SK-N-SH (cell line): ENCODE measurements around the gene ZNF236. TPM values are rescaled to one million over a fixed set of nuclear protein-coding genes. Genes with fewer than 3 reads are reported as not detected.

ENCODE experiments used
- CTCF ChIA-PET: fragments of 300-600, 350-600 bp; formaldehyde crosslinking; extraction: SDS; loops from one replicate; lab custom pipeline; 2021; lab: Yijun Ruan, JAX
- POLR2A ChIA-PET: fragments of 350-600 bp; sonication (Branson Sonifier 250); formaldehyde crosslinking; extraction: SDS; loops from one replicate; lab custom pipeline; 2020; ENCODE audit warnings: antibody characterized with exemption, inconsistent platforms; lab: Yijun Ruan, JAX
- DNase-seq: peaks from one replicate; pipeline ENCODE4 v3.0.0; 2012
- H2AFZ ChIP-seq: fragments of 200-600 bp; sonication (generic); 2 replicates; pipeline ENCODE4 v1.8.1; 2016; ENCODE audit warnings: antibody characterized with exemption, mild to moderate bottlenecking, low read depth
- H3F3A ChIP-seq: fragments of 200-600 bp; sonication (generic); replicated peaks from 2 replicates; pipeline ENCODE3; 2016; ENCODE audit warnings: antibody characterized with exemption, mild to moderate bottlenecking; ENCODE audit not compliant: insufficient read depth
- H3K27ac ChIP-seq, 2 experiments: fragments of 200-500 bp in 1 of 2; fragments of 200-600 bp in 1 of 2; sonication (Bioruptor generic) in 1 of 2; sonication (generic), shearing (Covaris generic) in 1 of 2; 2 replicates each; pipeline versions ENCODE4 v1.5.1 to v1.6.1; 2014 to 2016; ENCODE audit warnings: low read depth in 2 of 2, inconsistent platforms in 1 of 2, low read length in 1 of 2, mild to moderate bottlenecking in 1 of 2, mixed read lengths in 1 of 2
- H3K27me3 ChIP-seq: fragments of 200-600 bp; sonication (generic), shearing (Covaris generic); 2 replicates; pipeline ENCODE4 v1.6.1; 2016; ENCODE audit warnings: mixed run types; ENCODE audit not compliant: insufficient read depth
- H3K36me3 ChIP-seq, 2 experiments: fragments of 200-500 bp in 1 of 2; fragments of 200-600 bp in 1 of 2; sonication (Bioruptor generic) in 1 of 2; sonication (generic) in 1 of 2; replicated peaks in 1 of 2; 2 replicates each; pipeline versions ENCODE3 to v1.5.1; 2014 to 2016; ENCODE audit warnings: low read length in 1 of 2, mild to moderate bottlenecking in 1 of 2; ENCODE audit not compliant: insufficient read depth in 2 of 2, control insufficient read depth in 1 of 2
- H3K4me1 ChIP-seq, 2 experiments: fragments of 200-500 bp in 1 of 2; fragments of 200-600 bp in 1 of 2; sonication (Bioruptor generic) in 1 of 2; sonication (generic), shearing (Covaris generic) in 1 of 2; 2 replicates each; pipeline versions ENCODE4 v1.5.1 to v1.6.1; 2014 to 2016; ENCODE audit warnings: low read depth in 1 of 2, low read length in 1 of 2, mixed run types in 1 of 2; ENCODE audit not compliant: insufficient read depth in 2 of 2, control insufficient read depth in 1 of 2
- H3K4me2 ChIP-seq: fragments of 200-600 bp; sonication (generic), shearing (Covaris generic); 2 replicates; pipeline ENCODE4 v1.6.1; 2017; ENCODE audit warnings: mixed run types
- H3K4me3 ChIP-seq, 2 experiments: fragments of 200-500 bp in 1 of 2; fragments of 200-600 bp in 1 of 2; sonication (Bioruptor generic) in 1 of 2; sonication (generic), shearing (Covaris generic) in 1 of 2; 2 replicates each; pipeline versions ENCODE4 v1.5.1 to v1.8.1; 2014 to 2016; ENCODE audit warnings: low read depth in 2 of 2, inconsistent platforms in 1 of 2, low read length in 1 of 2, mild to moderate bottlenecking in 1 of 2, mixed read lengths in 1 of 2, moderate library complexity in 1 of 2
- H3K79me2 ChIP-seq: fragments of 200-600 bp; sonication (generic); 2 replicates; pipeline ENCODE4 v1.8.1; 2017; ENCODE audit warnings: mild to moderate bottlenecking; ENCODE audit not compliant: insufficient read depth
- H3K9ac ChIP-seq: fragments of 200-600 bp; sonication (generic); 2 replicates; pipeline ENCODE4 v1.6.1; 2017; ENCODE audit warnings: mixed run types
- H3K9me2 ChIP-seq: fragments of 200-600 bp; sonication (generic); 2 replicates; pipeline ENCODE4 v1.6.1; 2017; ENCODE audit warnings: mixed run types
- H3K9me3 ChIP-seq: fragments of 200-600 bp; sonication (generic); 2 replicates; pipeline ENCODE4 v1.6.1; 2017; ENCODE audit warnings: mixed run types, mild to moderate bottlenecking, moderate library complexity
- H4K20me1 ChIP-seq: fragments of 200-600 bp; sonication (generic); 2 replicates; pipeline ENCODE4 v1.6.1; 2017; ENCODE audit warnings: mild to moderate bottlenecking, mixed run types; ENCODE audit not compliant: insufficient read depth
- EP300 ChIP-seq, 2 experiments: IDR thresholded peaks; 2 replicates each; pipeline versions ENCODE4 v1.4.0 to v1.6.1; 2012; ENCODE audit warnings: borderline replicate concordance in 1 of 2, low read depth in 1 of 2, low read length in 1 of 2
- EZH2phosphoT487 ChIP-seq: fragments of 200-600 bp; sonication (generic); IDR thresholded peaks from 2 replicates; pipeline ENCODE4 v1.6.1; 2017; ENCODE audit warnings: low read depth, mixed run types, mild to moderate bottlenecking, antibody characterized with exemption, moderate library complexity, borderline replicate concordance
- FOXJ3 ChIP-seq: sonication (generic); formaldehyde crosslinking; IDR thresholded peaks from 2 replicates; pipeline ENCODE4 v1.5.1; 2020; ENCODE audit warnings: mild to moderate bottlenecking, missing genetic modification reagents
- FOXM1 ChIP-seq: IDR thresholded peaks from 2 replicates; pipeline ENCODE4 v1.4.0; 2012; ENCODE audit warnings: low read depth, mild to moderate bottlenecking
- JUND ChIP-seq: IDR thresholded peaks from 2 replicates; pipeline ENCODE4 v1.4.0; 2012
- MEF2A ChIP-seq: IDR thresholded peaks from 2 replicates; pipeline ENCODE4 v1.4.0; 2012; ENCODE audit warnings: low read depth, borderline replicate concordance
- RAD21 ChIP-seq: IDR thresholded peaks from 2 replicates; pipeline ENCODE4 v1.6.1; 2012; ENCODE audit warnings: mild to moderate bottlenecking, low read length
- SIN3A ChIP-seq: IDR thresholded peaks from 2 replicates; pipeline ENCODE4 v1.6.1; 2012; ENCODE audit warnings: low read depth, mild to moderate bottlenecking, low read length, moderate library complexity, borderline replicate concordance
- SMC3 ChIP-seq: IDR thresholded peaks from 2 replicates; pipeline ENCODE4 v1.6.1; 2012; ENCODE audit warnings: low read depth, low read length, improper control_type of control experiment
- YY1 ChIP-seq: IDR thresholded peaks from 2 replicates; pipeline ENCODE4 v1.4.0; 2012; ENCODE audit warnings: low read depth, mild to moderate bottlenecking
- WGBS: methylation state at CpG from one replicate; pipeline ENCODE4 v1.1.6; 2017; ENCODE audit warnings: low lambda C conversion rate; 5-methylcytosine and 5-hydroxymethylcytosine counted together
- polyA plus RNA-seq, 3 experiments: library from polyadenylated mRNA; depleted of rRNA; stranded (reverse); fragments of >200 nt; gene quantifications; 2 replicates each; pipeline ENCODE4 v1.2.3, GENCODE V29; 2012
- TF ChIP-seq, protein P1 (sequence below): IDR thresholded peaks from 2 replicates; pipeline ENCODE4 v1.4.0; 2012; ENCODE audit warnings: low read depth, borderline replicate concordance
- TF ChIP-seq, protein P2 (sequence below): IDR thresholded peaks from 2 replicates; pipeline ENCODE4 v1.6.1; 2012; ENCODE audit warnings: mild to moderate bottlenecking, low read depth, low read length, moderate library complexity
- TF ChIP-seq, protein P3 (sequence below): fragments of 150-350 bp; IDR thresholded peaks from 2 replicates; pipeline ENCODE4 v1.6.1; 2016; ENCODE audit warnings: mild to moderate bottlenecking, low read depth, low read length
- TF ChIP-seq, protein P4 (sequence below): fragments of 200-600 bp; sonication (generic); IDR thresholded peaks from 2 replicates; pipeline ENCODE4 v1.6.1; 2017; ENCODE audit warnings: antibody characterized with exemption, mild to moderate bottlenecking, moderate library complexity

Gene ZNF236
- polyA plus RNA-seq, 1 of the 3 experiments (the other 2 are of a cell fraction): 4.2 TPM

DNA sequence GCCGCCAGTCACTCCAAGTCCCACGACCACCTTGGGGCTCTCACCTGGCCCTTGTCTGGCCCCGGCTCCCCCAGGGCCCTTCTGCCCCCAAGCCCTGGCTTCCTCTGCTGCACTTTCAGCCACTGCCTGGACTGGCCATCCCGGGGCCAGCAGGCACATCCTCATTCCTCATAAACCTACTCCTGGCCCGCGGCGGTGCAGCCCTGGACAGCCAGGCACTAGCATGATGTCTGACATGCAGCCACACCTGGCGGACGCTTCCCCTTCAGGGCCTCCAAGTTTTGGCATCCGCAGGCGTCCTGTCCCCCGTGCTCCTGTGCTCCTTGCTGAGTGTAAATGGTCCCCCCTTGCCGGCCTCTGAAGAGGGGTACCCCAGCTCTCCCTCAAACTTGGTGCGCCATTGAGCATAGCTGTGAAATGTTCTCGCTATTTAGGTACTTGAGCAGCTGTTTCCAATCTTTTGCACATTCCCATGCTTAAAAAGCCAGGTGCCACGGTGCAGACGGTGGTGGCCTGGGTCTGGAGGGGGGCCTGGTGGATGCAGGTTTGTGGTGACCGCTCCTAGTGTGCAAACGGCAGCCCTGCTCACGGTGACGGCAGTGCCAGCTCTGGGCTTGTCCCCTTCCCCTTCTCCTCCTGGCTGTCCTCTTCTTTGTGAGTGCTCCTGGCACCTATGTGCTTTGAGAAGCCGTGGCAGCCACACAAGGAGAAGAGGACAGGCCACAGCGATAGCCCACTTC lies 186.4 kb downstream of the ZNF236 start:
- DNase-seq: no peak
- Histone ChIP-seq H3K79me2 (no peaks in the 10 kb centered on the region), H3K27me3 (peaks cover 4% of the 10 kb centered on the region; the same call in 1 of the 2 replicates), H3K4me1 (no peaks in the 10 kb centered on the region), H3F3A (no peaks in the 10 kb centered on the region), H3K36me3 (no peaks in the 10 kb centered on the region), H4K20me1 (no peaks in the 10 kb centered on the region)
- 73% methylated on average over 21 of the region's 23 CpGs for WGBS
- TF ChIP-seq EZH2phosphoT487: no peak
- no peak for TF ChIP-seq SIN3A
- no peak for TF ChIP-seq FOXJ3
- TF ChIP-seq, protein P1, sequence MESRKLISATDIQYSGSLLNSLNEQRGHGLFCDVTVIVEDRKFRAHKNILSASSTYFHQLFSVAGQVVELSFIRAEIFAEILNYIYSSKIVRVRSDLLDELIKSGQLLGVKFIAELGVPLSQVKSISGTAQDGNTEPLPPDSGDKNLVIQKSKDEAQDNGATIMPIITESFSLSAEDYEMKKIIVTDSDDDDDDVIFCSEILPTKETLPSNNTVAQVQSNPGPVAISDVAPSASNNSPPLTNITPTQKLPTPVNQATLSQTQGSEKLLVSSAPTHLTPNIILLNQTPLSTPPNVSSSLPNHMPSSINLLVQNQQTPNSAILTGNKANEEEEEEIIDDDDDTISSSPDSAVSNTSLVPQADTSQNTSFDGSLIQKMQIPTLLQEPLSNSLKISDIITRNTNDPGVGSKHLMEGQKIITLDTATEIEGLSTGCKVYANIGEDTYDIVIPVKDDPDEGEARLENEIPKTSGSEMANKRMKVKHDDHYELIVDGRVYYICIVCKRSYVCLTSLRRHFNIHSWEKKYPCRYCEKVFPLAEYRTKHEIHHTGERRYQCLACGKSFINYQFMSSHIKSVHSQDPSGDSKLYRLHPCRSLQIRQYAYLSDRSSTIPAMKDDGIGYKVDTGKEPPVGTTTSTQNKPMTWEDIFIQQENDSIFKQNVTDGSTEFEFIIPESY: no peak
- no peak for TF ChIP-seq MEF2A
- TF ChIP-seq, protein P2, sequence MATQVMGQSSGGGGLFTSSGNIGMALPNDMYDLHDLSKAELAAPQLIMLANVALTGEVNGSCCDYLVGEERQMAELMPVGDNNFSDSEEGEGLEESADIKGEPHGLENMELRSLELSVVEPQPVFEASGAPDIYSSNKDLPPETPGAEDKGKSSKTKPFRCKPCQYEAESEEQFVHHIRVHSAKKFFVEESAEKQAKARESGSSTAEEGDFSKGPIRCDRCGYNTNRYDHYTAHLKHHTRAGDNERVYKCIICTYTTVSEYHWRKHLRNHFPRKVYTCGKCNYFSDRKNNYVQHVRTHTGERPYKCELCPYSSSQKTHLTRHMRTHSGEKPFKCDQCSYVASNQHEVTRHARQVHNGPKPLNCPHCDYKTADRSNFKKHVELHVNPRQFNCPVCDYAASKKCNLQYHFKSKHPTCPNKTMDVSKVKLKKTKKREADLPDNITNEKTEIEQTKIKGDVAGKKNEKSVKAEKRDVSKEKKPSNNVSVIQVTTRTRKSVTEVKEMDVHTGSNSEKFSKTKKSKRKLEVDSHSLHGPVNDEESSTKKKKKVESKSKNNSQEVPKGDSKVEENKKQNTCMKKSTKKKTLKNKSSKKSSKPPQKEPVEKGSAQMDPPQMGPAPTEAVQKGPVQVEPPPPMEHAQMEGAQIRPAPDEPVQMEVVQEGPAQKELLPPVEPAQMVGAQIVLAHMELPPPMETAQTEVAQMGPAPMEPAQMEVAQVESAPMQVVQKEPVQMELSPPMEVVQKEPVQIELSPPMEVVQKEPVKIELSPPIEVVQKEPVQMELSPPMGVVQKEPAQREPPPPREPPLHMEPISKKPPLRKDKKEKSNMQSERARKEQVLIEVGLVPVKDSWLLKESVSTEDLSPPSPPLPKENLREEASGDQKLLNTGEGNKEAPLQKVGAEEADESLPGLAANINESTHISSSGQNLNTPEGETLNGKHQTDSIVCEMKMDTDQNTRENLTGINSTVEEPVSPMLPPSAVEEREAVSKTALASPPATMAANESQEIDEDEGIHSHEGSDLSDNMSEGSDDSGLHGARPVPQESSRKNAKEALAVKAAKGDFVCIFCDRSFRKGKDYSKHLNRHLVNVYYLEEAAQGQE: no peak
- TF ChIP-seq EP300 (IDR thresholded peaks at IDR 0.05; ENCODE audit: borderline replicate concordance in 1 of 2, low read depth in 1 of 2, low read length in 1 of 2): no peak
- TF ChIP-seq, protein P3, sequence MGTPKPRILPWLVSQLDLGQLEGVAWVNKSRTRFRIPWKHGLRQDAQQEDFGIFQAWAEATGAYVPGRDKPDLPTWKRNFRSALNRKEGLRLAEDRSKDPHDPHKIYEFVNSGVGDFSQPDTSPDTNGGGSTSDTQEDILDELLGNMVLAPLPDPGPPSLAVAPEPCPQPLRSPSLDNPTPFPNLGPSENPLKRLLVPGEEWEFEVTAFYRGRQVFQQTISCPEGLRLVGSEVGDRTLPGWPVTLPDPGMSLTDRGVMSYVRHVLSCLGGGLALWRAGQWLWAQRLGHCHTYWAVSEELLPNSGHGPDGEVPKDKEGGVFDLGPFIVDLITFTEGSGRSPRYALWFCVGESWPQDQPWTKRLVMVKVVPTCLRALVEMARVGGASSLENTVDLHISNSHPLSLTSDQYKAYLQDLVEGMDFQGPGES: no peak
- no peak for TF ChIP-seq YY1
- no peak for TF ChIP-seq JUND
- no peak for TF ChIP-seq SMC3
- TF ChIP-seq, protein P4, sequence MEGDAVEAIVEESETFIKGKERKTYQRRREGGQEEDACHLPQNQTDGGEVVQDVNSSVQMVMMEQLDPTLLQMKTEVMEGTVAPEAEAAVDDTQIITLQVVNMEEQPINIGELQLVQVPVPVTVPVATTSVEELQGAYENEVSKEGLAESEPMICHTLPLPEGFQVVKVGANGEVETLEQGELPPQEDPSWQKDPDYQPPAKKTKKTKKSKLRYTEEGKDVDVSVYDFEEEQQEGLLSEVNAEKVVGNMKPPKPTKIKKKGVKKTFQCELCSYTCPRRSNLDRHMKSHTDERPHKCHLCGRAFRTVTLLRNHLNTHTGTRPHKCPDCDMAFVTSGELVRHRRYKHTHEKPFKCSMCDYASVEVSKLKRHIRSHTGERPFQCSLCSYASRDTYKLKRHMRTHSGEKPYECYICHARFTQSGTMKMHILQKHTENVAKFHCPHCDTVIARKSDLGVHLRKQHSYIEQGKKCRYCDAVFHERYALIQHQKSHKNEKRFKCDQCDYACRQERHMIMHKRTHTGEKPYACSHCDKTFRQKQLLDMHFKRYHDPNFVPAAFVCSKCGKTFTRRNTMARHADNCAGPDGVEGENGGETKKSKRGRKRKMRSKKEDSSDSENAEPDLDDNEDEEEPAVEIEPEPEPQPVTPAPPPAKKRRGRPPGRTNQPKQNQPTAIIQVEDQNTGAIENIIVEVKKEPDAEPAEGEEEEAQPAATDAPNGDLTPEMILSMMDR: no peak
- no peak for TF ChIP-seq RAD21
- TF ChIP-seq FOXM1: no peak
- TF ChIP-seq, all 33 proteins: peak for 0
- no peak overlapping the region for H3K4me3 ChIP-seq
- ChIA-PET CTCF (interaction anchor here (0.5 to 5.9 kb wide), 5 partner anchors 9 to 203 kb away, joined by 3 to 41 read pairs (median 3); no protein-coding TSS in a partner anchor), POLR2A (no interaction called here)
- H3K9me3 ChIP-seq: no peaks in the 10 kb centered on the region
- no peak overlapping the region for H3K27ac ChIP-seq
- no peak overlapping the region for H3K9ac ChIP-seq
- no peak overlapping the region for H2AFZ ChIP-seq
- H3K9me2 ChIP-seq: no peaks in the 10 kb centered on the region
- no peak overlapping the region for H3K4me2 ChIP-seq
